GM12878 (cell line): ENCODE data around the gene SLC37A1. TPM values are rescaled to one million over a fixed set of nuclear protein-coding genes. Genes with fewer than 3 reads are reported as not detected.

Experiments used
- ATAC-seq: fragments of 200-7000 bp; cut with Tn5 transposase; 3 replicates; pipeline ENCODE4 v1.9.1; 2020; ENCODE audit warnings: mild to moderate bottlenecking, moderate library complexity
- BruUV-seq: library from RNA; stranded (reverse); fragments of 400-500 nt; replicated peaks from 2 replicates; lab custom pipeline; 2021; lab: Mats Ljungman, UMichigan
- CTCF ChIA-PET: fragments of 300-600 bp; sonication (Branson Sonifier 250); formaldehyde crosslinking; extraction: SDS; loops from one replicate; lab custom pipeline; 2021; ENCODE audit warnings: inconsistent platforms; lab: Yijun Ruan, JAX
- POLR2A ChIA-PET: fragments of 350-600 bp; formaldehyde crosslinking; extraction: SDS; loops from one replicate; lab custom pipeline; 2021; ENCODE audit warnings: inconsistent platforms; lab: Charles Lee
- RAD21 ChIA-PET: fragments of 300-600 bp; sonication (Branson Sonifier 250); formaldehyde crosslinking; loops from one replicate; lab custom pipeline; 2023; ENCODE audit warnings: antibody characterized with exemption; ENCODE audit not compliant: unreplicated experiment; lab: Charles Lee
- SMC1A ChIA-PET: fragments of 300-600 bp; sonication (Branson Sonifier 250); formaldehyde crosslinking; loops from one replicate; lab custom pipeline; 2023; ENCODE audit not compliant: unreplicated experiment, uncharacterized antibody; lab: Charles Lee
- DNase-seq: peaks from one replicate; pipeline ENCODE4 v3.0.0-alpha.2; 2011; ENCODE audit warnings: low read depth, low spot score
- FAIRE-seq: peaks from 3 replicates; lab custom pipeline; 2011; peaks lifted over from hg19 to GRCh38; lab: Jason Lieb, UNC
- H2AFZ ChIP-seq: 2 replicates; pipeline ENCODE4 v1.6.0; 2011; ENCODE audit warnings: low read depth, low read length, control low read depth; ENCODE audit not compliant: control insufficient read depth
- H3K27ac ChIP-seq: 2 replicates; pipeline ENCODE4 v1.5.1; 2011; ENCODE audit warnings: control low read depth; ENCODE audit not compliant: control insufficient read depth, insufficient read depth
- H3K27me3 ChIP-seq, 2 experiments: replicated peaks in 1 of 2; 2 replicates each; pipeline versions ENCODE4 v1.6.0 to v1.6.1; 2011; ENCODE audit warnings: low read length in 1 of 2; ENCODE audit not compliant: control insufficient read depth in 2 of 2, insufficient read depth in 2 of 2
- H3K36me3 ChIP-seq, 2 experiments: 2 replicates each; pipeline ENCODE4 v1.5.1; 2011; ENCODE audit warnings: low read length in 1 of 2; ENCODE audit not compliant: control insufficient read depth in 2 of 2, insufficient read depth in 2 of 2
- H3K4me1 ChIP-seq: 2 replicates; pipeline ENCODE4 v1.6.1; 2011; ENCODE audit warnings: mild to moderate bottlenecking, low read length, moderate library complexity, mixed read lengths; ENCODE audit not compliant: control insufficient read depth, insufficient read depth
- H3K4me2 ChIP-seq: 2 replicates; pipeline ENCODE4 v1.6.0; 2011; ENCODE audit warnings: control low read depth; ENCODE audit not compliant: control insufficient read depth, insufficient read depth
- H3K4me3 ChIP-seq: fragments of 200-600 bp; sonication (generic); 2 replicates; pipeline ENCODE4 v1.5.1; 2016
- H3K79me2 ChIP-seq: 2 replicates; pipeline ENCODE4 v1.6.0; 2011; ENCODE audit warnings: low read length; ENCODE audit not compliant: control insufficient read depth, insufficient read depth
- H3K9ac ChIP-seq: 2 replicates; pipeline ENCODE4 v1.8.0; 2011; ENCODE audit warnings: low read length, control low read depth, mixed read lengths; ENCODE audit not compliant: control insufficient read depth, insufficient read depth
- H3K9me3 ChIP-seq: replicated peaks from 3 replicates; pipeline ENCODE4 v1.5.1; 2011; ENCODE audit warnings: mild to moderate bottlenecking, low read length; ENCODE audit not compliant: control insufficient read depth, insufficient read depth
- H4K20me1 ChIP-seq: 2 replicates; pipeline ENCODE4 v1.6.0; 2011; ENCODE audit not compliant: control insufficient read depth, insufficient read depth
- ATF7 ChIP-seq: fragments of 450-650 bp; IDR thresholded peaks from 2 replicates; pipeline ENCODE4 v1.6.1; 2016; ENCODE audit warnings: low read depth, mild to moderate bottlenecking
- BCL11A ChIP-seq: IDR thresholded peaks from 2 replicates; pipeline ENCODE4 v1.6.1; 2011; ENCODE audit warnings: low read depth, low read length
- CBX5 ChIP-seq: sonication (generic); IDR thresholded peaks from 2 replicates; pipeline ENCODE4 v1.6.1; 2016; ENCODE audit warnings: low read depth, moderate library complexity, mild to moderate bottlenecking, inconsistent platforms
- CEBPB ChIP-seq, 2 experiments: fragments of 150-350 bp in 1 of 2; IDR thresholded peaks; 2 replicates each; pipeline ENCODE4 v1.6.1; 2012 to 2014; ENCODE audit warnings: low read depth in 2 of 2, low read length in 2 of 2, borderline replicate concordance in 1 of 2, inconsistent platforms in 1 of 2
- CEBPZ ChIP-seq: fragments of 150-350 bp; IDR thresholded peaks from 2 replicates; pipeline ENCODE4 v1.6.1; 2016; ENCODE audit warnings: low read depth, low read length
- CHD4 ChIP-seq: fragments of 200-600 bp; sonication (generic); IDR thresholded peaks from 2 replicates; pipeline ENCODE4 v1.6.1; 2016; ENCODE audit warnings: mild to moderate bottlenecking
- CREB1 ChIP-seq: IDR thresholded peaks from 2 replicates; pipeline ENCODE4 v1.6.1; 2012; ENCODE audit warnings: low read depth, mild to moderate bottlenecking, inconsistent platforms
- EGR1 ChIP-seq, 2 experiments: IDR thresholded peaks; 1 replicate in 1 of 2; 2 replicates in 1 of 2; pipeline ENCODE4 v1.6.1; 2011 to 2012; ENCODE audit warnings: low read depth in 2 of 2, low read length in 2 of 2, borderline replicate concordance in 1 of 2, mild to moderate bottlenecking in 1 of 2, moderate library complexity in 1 of 2
- HCFC1 ChIP-seq: fragments of 150-350 bp; IDR thresholded peaks from 2 replicates; pipeline ENCODE4 v1.6.1; 2014; ENCODE audit warnings: low read length
- KAT2A ChIP-seq: conservative IDR thresholded peaks from 2 replicates; pipeline ENCODE4 v1.6.1; 2011; ENCODE audit warnings: low read depth, low read length; ENCODE audit not compliant: control insufficient read depth
- LARP7 ChIP-seq: fragments of 450-650 bp; IDR thresholded peaks from 2 replicates; pipeline ENCODE4 v1.6.1; 2017; ENCODE audit warnings: mild to moderate bottlenecking
- NR2C1 ChIP-seq: fragments of 450-650 bp; IDR thresholded peaks from 2 replicates; pipeline ENCODE4 v1.6.1; 2017; ENCODE audit warnings: antibody characterized with exemption, mild to moderate bottlenecking, moderate library complexity
- RBBP5 ChIP-seq: fragments of 200-600 bp; sonication (generic); conservative IDR thresholded peaks from 2 replicates; pipeline ENCODE4 v1.6.1; 2016
- RCOR1 ChIP-seq: conservative IDR thresholded peaks from 2 replicates; pipeline ENCODE4 v1.6.1; 2012; ENCODE audit warnings: low read depth, low read length, improper control_type of control experiment
- RUNX3 ChIP-seq: IDR thresholded peaks from 2 replicates; pipeline ENCODE4 v1.6.1; 2012; ENCODE audit warnings: low read length, inconsistent platforms
- SRF ChIP-seq, 2 experiments: IDR thresholded peaks; 2 replicates each; pipeline ENCODE4 v1.6.1; 2011; ENCODE audit warnings: low read depth in 2 of 2, low read length in 2 of 2, mild to moderate bottlenecking in 1 of 2, moderate library complexity in 1 of 2
- STAT1 ChIP-seq: fragments of 450-650 bp; conservative IDR thresholded peaks from 2 replicates; pipeline ENCODE4 v1.6.1; 2014; ENCODE audit warnings: antibody characterized with exemption, mild to moderate bottlenecking
- TAF1 ChIP-seq: IDR thresholded peaks from 2 replicates; pipeline ENCODE4 v1.6.1; 2011; ENCODE audit warnings: mild to moderate bottlenecking, low read depth, low read length, borderline replicate concordance
- TBL1XR1 ChIP-seq: IDR thresholded peaks from 2 replicates; pipeline ENCODE4 v1.6.1; 2012; ENCODE audit warnings: low read depth, low read length, improper control_type of control experiment
- WGBS: methylation state at CpG from one replicate; pipeline ENCODE4 v1.1.6; 2016; ENCODE audit warnings: low lambda C conversion rate; ENCODE audit not compliant: insufficient replicate concordance, insufficient coverage; ENCODE audit errors: missing lambda C conversion rate; 5-methylcytosine and 5-hydroxymethylcytosine counted together
- in situ Hi-C: fragments of 300-500 bp; cut with MboI; formaldehyde crosslinking; loops from 9 replicates; pipeline ENCODE4 v1.14.3; 2018; ENCODE audit warnings: mixed read lengths
- intact Hi-C: fragments of 100-400 bp; cut with micrococcal nuclease; formaldehyde crosslinking; loops from one replicate; pipeline ENCODE4 v1.14.2; 2022; ENCODE audit not compliant: unreplicated experiment
- polyA plus RNA-seq, 11 experiments: library from polyadenylated mRNA; depleted of rRNA in 4 of 11; unstranded in 6 of 11; stranded (reverse) in 5 of 11; fragments of >200 nt; fragmentation: Nextera tagmentation in 4 of 11; fragmentation: Illumina TruSeq in 1 of 11; extraction: Ambion mirVana in 4 of 11; extraction: Trizol in 1 of 11; gene quantifications; 1 replicate in 1 of 11; 2 replicates in 10 of 11; pipeline versions ENCODE4 v1.2.1 to v1.2.3, GENCODE V29; 2011 to 2016; ENCODE audit warnings: inconsistent platforms in 2 of 11, missing spikeins in 2 of 11, low read depth in 1 of 11
- total RNA-seq, 4 experiments: library from RNA; depleted of rRNA in 3 of 4; stranded (reverse); fragments of >200 nt in 3 of 4; fragmentation: Illumina TruSeq in 1 of 4; extraction: Trizol in 1 of 4; gene quantifications; 2 replicates each; pipeline versions ENCODE4 v1.2.1 to v1.2.3, GENCODE V29; 2013 to 2021

SLC37A1 gene
- total and polyA plus RNA-seq, 10 of the 15 experiments (the other 5 are each of a cell fraction or from before 2014, with no cell fraction given) = 1.1 to 35.5 (median 24.4) TPM

GRCh38 chr21:42579456-42580075, 65.9 kb downstream of the SLC37A1 start:
- TF ChIP-seq TBL1XR1 (no peak), RCOR1 (no peak), CBX5 (no peak), TAF1 (no peak), EGR1 (IDR thresholded peaks at IDR 0.05; ENCODE audit: borderline replicate concordance in 1 of 2, low read depth in 2 of 2, low read length in 2 of 2) (no peak), SRF (IDR thresholded peaks at IDR 0.05; ENCODE audit: low read depth in 2 of 2, low read length in 2 of 2) (no peak), LARP7 (no peak), KAT2A (no peak), RUNX3 (no peak), RBBP5 (no peak), HCFC1 (no peak), CEBPB (IDR thresholded peaks at IDR 0.05; ENCODE audit: borderline replicate concordance in 1 of 2, low read depth in 2 of 2, low read length in 2 of 2) (no peak), STAT1 (no peak), CREB1 (no peak), ATF7 (no peak), NR2C1 (no peak), CEBPZ (no peak), BCL11A (no peak), CHD4 (no peak)
- TF ChIP-seq, all 136 proteins: peak for 0
- Histone ChIP-seq H3K79me2 (no peaks in the 10 kb centered on the region), H4K20me1 (no peaks in the 10 kb centered on the region), H3K4me2 (no peak overlapping the region), H3K27me3 (no peaks in the 10 kb centered on the region), H3K4me1 (no peaks in the 10 kb centered on the region), H3K9ac (no peak overlapping the region), H2AFZ (no peak overlapping the region), H3K27ac (no peak overlapping the region), H3K9me3 (peaks cover 4% of the 10 kb centered on the region; the same call in 1 of the 3 replicates), H3K4me3 (no peak overlapping the region), H3K36me3 (no peaks in the 10 kb centered on the region; a peak in 1 of 4 replicates)
- POLR2A ChIA-PET = no interaction called here
- SMC1A ChIA-PET = no interaction called here
- CTCF ChIA-PET = no interaction called here
- BruUV-seq = no TSS peak
- in situ Hi-C loops (no loop called here), intact Hi-C loops (no loop called here)
- no peak; the same call in 2 of the 3 replicates for ATAC-seq
- no peak for DNase-seq
- FAIRE-seq = no peak
- RAD21 ChIA-PET = no interaction called here
- 94% methylated on average over 22 of the region's 22 CpGs for WGBS
